Natural killer cell (primary cell): Measurements from ENCODE around the gene TRPC6. TPM values are rescaled to one million over a fixed set of nuclear protein-coding genes. Genes with fewer than 3 reads are reported as not detected.

Source experiments
- ATAC-seq, 3 donors: fragments of 150-1000 bp in 2 of 3; fragments of 200-7000 bp in 1 of 3; cut with Tn5 transposase; 1 replicate in 1 of 3; 2 replicates in 2 of 3; pipeline ENCODE4 v1.10.0; 2021; ENCODE audit warnings: mild to moderate bottlenecking in 2 of 3, moderate library complexity in 2 of 3
- DNase-seq, 2 donors: peaks; one replicate each; pipeline versions ENCODE4 v3.0.0 to v3.0.0-alpha.2; 2013 to 2021; ENCODE audit warnings: mixed read lengths in 1 of 2
- H3K27ac ChIP-seq: one replicate; pipeline ENCODE4 v1.5.1; 2013; ENCODE audit warnings: mild to moderate bottlenecking, low read length
- H3K27me3 ChIP-seq: one replicate; pipeline ENCODE4 v1.6.1; 2013; ENCODE audit warnings: low read length; ENCODE audit not compliant: control insufficient read depth, insufficient read depth
- H3K36me3 ChIP-seq: one replicate; pipeline ENCODE4 v1.6.1; 2013; ENCODE audit warnings: low read length; ENCODE audit not compliant: control insufficient read depth, insufficient read depth
- H3K4me1 ChIP-seq: one replicate; pipeline ENCODE4 v1.6.1; 2013; ENCODE audit warnings: low read length; ENCODE audit not compliant: control insufficient read depth, insufficient read depth
- H3K4me3 ChIP-seq: one replicate; pipeline ENCODE4 v1.5.1; 2013; ENCODE audit warnings: low read length
- H3K9me3 ChIP-seq: one replicate; pipeline ENCODE4 v1.6.1; 2013; ENCODE audit warnings: low read length; ENCODE audit not compliant: control insufficient read depth, insufficient read depth
- H3K27ac Mint-ChIP-seq, 2 donors: one replicate each; pipeline ENCODE4 v1.8.0; 2022; ENCODE audit warnings: mild to moderate bottlenecking in 2 of 2, mixed read lengths in 2 of 2, moderate library complexity in 1 of 2
- H3K27me3 Mint-ChIP-seq, 2 donors: one replicate each; pipeline ENCODE4 v1.8.0; 2022; ENCODE audit warnings: low read depth in 2 of 2, mixed read lengths in 2 of 2
- H3K36me3 Mint-ChIP-seq: one replicate; pipeline ENCODE4 v1.8.0; 2022; ENCODE audit warnings: mixed read lengths
- H3K4me1 Mint-ChIP-seq, 2 donors: one replicate each; pipeline ENCODE4 v1.8.0; 2022; ENCODE audit warnings: mixed read lengths in 2 of 2
- H3K4me3 Mint-ChIP-seq: one replicate; pipeline ENCODE4 v1.8.0; 2022; ENCODE audit warnings: mild to moderate bottlenecking, moderate library complexity, mixed read lengths
- H3K9me3 Mint-ChIP-seq, 2 donors: one replicate each; pipeline ENCODE4 v1.8.0; 2022; ENCODE audit warnings: mixed read lengths in 2 of 2
- WGBS: methylation state at CpG from one replicate; pipeline ENCODE4 v1.1.7; 2013; ENCODE audit warnings: missing lambda C conversion rate; ENCODE audit not compliant: insufficient coverage; 5-methylcytosine and 5-hydroxymethylcytosine counted together
- intact Hi-C: fragments of 100-400 bp; cut with micrococcal nuclease; formaldehyde crosslinking; loops from one replicate; pipeline ENCODE4 v1.14.2; 2022
- total RNA-seq, 4 donors: library from RNA; stranded (reverse); fragments of 120-200 nt in 1 of 4; gene quantifications; one replicate each; pipeline versions ENCODE4 v1.2.3 to v1.2.4, GENCODE V29; 2013 to 2022
- TF ChIP-seq, protein P1 (sequence below): fragments of 200-600 bp; IDR thresholded peaks from one replicate; pipeline ENCODE4 v1.8.0; 2022; ENCODE audit warnings: antibody characterized with exemption

TRPC6 gene
- total RNA-seq, 3 donors from 2014 or later (not counting 1 experiment from before 2014, with no cell fraction given) = 0.09 to 0.15 TPM; not detected in 1

- Mint-ChIP-seq H3K4me3 (no peak overlapping the region), H3K9me3 (peaks cover 2 to 7% of the 10 kb centered on the region in 2 donors)
Observed at GRCh38 chr11:101617735-101618332, 34.0 kb upstream of the TRPC6 start.

GRCh38 chr11:101612481-101612880 lies 28.7 kb upstream of the TRPC6 start:
- H3K9me3 ChIP-seq = no peaks in the 10 kb centered on the region
- ATAC-seq = no peak
- H3K27me3 Mint-ChIP-seq = no peaks in the 10 kb centered on the region
- peaks cover 5% of the 10 kb centered on the region in 2 donors for H3K9me3 Mint-ChIP-seq
- intact Hi-C loops = no loop called here
- no peaks in the 10 kb centered on the region for H3K27me3 ChIP-seq
- TF ChIP-seq, protein P1, sequence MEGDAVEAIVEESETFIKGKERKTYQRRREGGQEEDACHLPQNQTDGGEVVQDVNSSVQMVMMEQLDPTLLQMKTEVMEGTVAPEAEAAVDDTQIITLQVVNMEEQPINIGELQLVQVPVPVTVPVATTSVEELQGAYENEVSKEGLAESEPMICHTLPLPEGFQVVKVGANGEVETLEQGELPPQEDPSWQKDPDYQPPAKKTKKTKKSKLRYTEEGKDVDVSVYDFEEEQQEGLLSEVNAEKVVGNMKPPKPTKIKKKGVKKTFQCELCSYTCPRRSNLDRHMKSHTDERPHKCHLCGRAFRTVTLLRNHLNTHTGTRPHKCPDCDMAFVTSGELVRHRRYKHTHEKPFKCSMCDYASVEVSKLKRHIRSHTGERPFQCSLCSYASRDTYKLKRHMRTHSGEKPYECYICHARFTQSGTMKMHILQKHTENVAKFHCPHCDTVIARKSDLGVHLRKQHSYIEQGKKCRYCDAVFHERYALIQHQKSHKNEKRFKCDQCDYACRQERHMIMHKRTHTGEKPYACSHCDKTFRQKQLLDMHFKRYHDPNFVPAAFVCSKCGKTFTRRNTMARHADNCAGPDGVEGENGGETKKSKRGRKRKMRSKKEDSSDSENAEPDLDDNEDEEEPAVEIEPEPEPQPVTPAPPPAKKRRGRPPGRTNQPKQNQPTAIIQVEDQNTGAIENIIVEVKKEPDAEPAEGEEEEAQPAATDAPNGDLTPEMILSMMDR = no peak
- no peak overlapping the region for H3K27ac ChIP-seq
- 63% methylated on average over 1 of the region's 1 CpG for WGBS
- no peak overlapping the region for H3K4me3 ChIP-seq
- H3K4me1 Mint-ChIP-seq = no peaks in the 10 kb centered on the region
- no peak overlapping the region for H3K27ac Mint-ChIP-seq
- H3K36me3 ChIP-seq = no peaks in the 10 kb centered on the region
- no peaks in the 10 kb centered on the region for H3K4me1 ChIP-seq
- no peak overlapping the region for H3K4me3 Mint-ChIP-seq
- no peaks in the 10 kb centered on the region for H3K36me3 Mint-ChIP-seq
- no peak for DNase-seq

More at GRCh38 chr11:101617735-101618332, 34.0 kb upstream of the TRPC6 start:
- DNase-seq (no peak), ATAC-seq (no peak)
- no peaks in the 10 kb centered on the region for H3K36me3 Mint-ChIP-seq
- intact Hi-C loops = no loop called here
- H3K4me1 ChIP-seq = no peaks in the 10 kb centered on the region
- H3K27me3 Mint-ChIP-seq = no peaks in the 10 kb centered on the region
- TF ChIP-seq, protein P1 = no peak
- no peaks in the 10 kb centered on the region for H3K36me3 ChIP-seq
- H3K27me3 ChIP-seq = no peaks in the 10 kb centered on the region
- no peak overlapping the region for H3K4me3 ChIP-seq
- H3K9me3 ChIP-seq = no peaks in the 10 kb centered on the region
- H3K27ac Mint-ChIP-seq = no peak overlapping the region
- 55% methylated on average over 6 of the region's 6 CpGs for WGBS
- no peaks in the 10 kb centered on the region for H3K4me1 Mint-ChIP-seq
- no peak overlapping the region for H3K27ac ChIP-seq

- Mint-ChIP-seq H3K36me3 (no peaks in the 10 kb centered on the region), H3K4me3 (no peak overlapping the region), H3K27ac (no peak overlapping the region), H3K4me1 (no peaks in the 10 kb centered on the region), H3K9me3 (peaks cover 6 to 9% of the 10 kb centered on the region in 2 donors), H3K27me3 (no peaks in the 10 kb centered on the region)
- no peak overlapping the region for H3K27ac ChIP-seq
- DNase-seq (no peak), ATAC-seq (no peak)
- H3K9me3 ChIP-seq = no peaks in the 10 kb centered on the region
- H3K4me3 ChIP-seq = no peak overlapping the region
- TF ChIP-seq, protein P1 = no peak
- H3K27me3 ChIP-seq = no peaks in the 10 kb centered on the region
- no peaks in the 10 kb centered on the region for H3K4me1 ChIP-seq
- intact Hi-C loops = no loop called here
- WGBS = 100% methylated on average over 1 of the region's 3 CpGs
- H3K36me3 ChIP-seq = no peaks in the 10 kb centered on the region
Observed at GRCh38 chr11:101600924-101601323, 17.1 kb upstream of the TRPC6 start.

GRCh38 chr11:101586965-101587364 lies 3.2 kb upstream of the TRPC6 start:
- H3K27me3 ChIP-seq = peaks cover 4% of the 10 kb centered on the region
- DNase-seq (no peak), ATAC-seq (no peak)
- H3K4me1 ChIP-seq = no peaks in the 10 kb centered on the region
- Mint-ChIP-seq H3K27ac (no peak overlapping the region), H3K36me3 (no peaks in the 10 kb centered on the region), H3K9me3 (peaks cover 2 to 9% of the 10 kb centered on the region in 2 donors), H3K4me1 (no peaks in the 10 kb centered on the region), H3K4me3 (no peak overlapping the region), H3K27me3 (peaks cover 7 to 15% of the 10 kb centered on the region in 2 donors)
- no peak overlapping the region for H3K27ac ChIP-seq
- TF ChIP-seq, protein P1 = no peak
- 89% methylated on average over 5 of the region's 5 CpGs for WGBS
- H3K9me3 ChIP-seq = peaks cover 5% of the 10 kb centered on the region
- intact Hi-C loops = no loop called here
- no peak overlapping the region for H3K4me3 ChIP-seq
- no peaks in the 10 kb centered on the region for H3K36me3 ChIP-seq
